HepG2 (cell line): ENCODE results near the gene EPN2. TPM values are rescaled to one million over a fixed set of nuclear protein-coding genes. Genes with fewer than 3 reads are reported as not detected.

Experiments
- CBX2 ChIP-seq, 2 experiments: fragments of 200-600 bp in 1 of 2; sonication (generic); formaldehyde crosslinking in 1 of 2; IDR thresholded peaks; 2 replicates each; pipeline versions ENCODE4 v1.7.0 to v1.8.1; 2018 to 2022; ENCODE audit warnings: low read depth in 2 of 2, low read length in 1 of 2, mild to moderate bottlenecking in 1 of 2, missing genetic modification reagents in 1 of 2
- ETV5 ChIP-seq: IDR thresholded peaks from 2 replicates; pipeline ENCODE4 v1.6.1; 2018; ENCODE audit warnings: missing biosample characterization, missing genetic modification reagents, inconsistent platforms, borderline replicate concordance
- MXD3 ChIP-seq: IDR thresholded peaks from 2 replicates; pipeline ENCODE4 v1.6.1; 2016; ENCODE audit warnings: mild to moderate bottlenecking, missing biosample characterization, missing genetic modification reagents
- ZFX ChIP-seq: sonication (generic); formaldehyde crosslinking; IDR thresholded peaks from 2 replicates; pipeline ENCODE4 v1.4.0; 2020; ENCODE audit warnings: mild to moderate bottlenecking, low read depth, missing genetic modification reagents, moderate library complexity
- ZNF142 ChIP-seq: sonication (generic); formaldehyde crosslinking; IDR thresholded peaks from 2 replicates; pipeline ENCODE4 v1.4.0; 2020; ENCODE audit warnings: missing genetic modification reagents
- ZNF513 ChIP-seq: sonication (generic); formaldehyde crosslinking; conservative IDR thresholded peaks from 2 replicates; pipeline ENCODE4 v1.5.0; 2020; ENCODE audit warnings: missing genetic modification reagents
- polyA plus RNA-seq, 8 experiments: library from polyadenylated mRNA; depleted of rRNA in 3 of 8; stranded (reverse) in 7 of 8; unstranded in 1 of 8; fragments of >200 nt; fragmentation: Illumina TruSeq in 4 of 8; extraction: Trizol in 4 of 8; gene quantifications; 2 replicates each; pipeline versions ENCODE4 v1.2.1 to v1.2.3, GENCODE V29; 2011 to 2016; ENCODE audit warnings: low read depth in 4 of 8, missing spikeins in 1 of 8, mixed read lengths in 1 of 8; ENCODE audit not compliant: insufficient read depth in 1 of 8
- total RNA-seq, 5 experiments: library from RNA; depleted of rRNA; stranded (reverse); fragments of >200 nt; fragmentation: Illumina TruSeq; extraction: Trizol; gene quantifications; 2 replicates each; pipeline ENCODE4 v1.2.3, GENCODE V29; 2016; ENCODE audit warnings: low read depth in 1 of 5

The EPN2 gene
- total and polyA plus RNA-seq, 2 of the 13 experiments (the other 11 are each of a cell fraction or from before 2014, with no cell fraction given) = 7.8 to 19.2 TPM

- TF ChIP-seq ZNF142 (no peak), ZFX (CRISPR knock-in tag) (no peak), ETV5 (CRISPR knock-in tag) (no peak), ZNF513 (CRISPR knock-in tag) (no peak), CBX2 (IDR thresholded peaks at IDR 0.05; ENCODE audit: low read depth, low read length) (no peak), CBX2 (CRISPR knock-in tag; IDR thresholded peaks at IDR 0.05; ENCODE audit: low read depth) (no peak), MXD3 (CRISPR knock-in tag) (no peak)
These were observed 18.1 kb downstream of the EPN2 start (continued) for GRCh38 chr17:19255279-19255678.
